GM19023 (cell line): ENCODE data around the gene SCN1A.
"Not testable (repeated sequence)": the region's sequence is repeated elsewhere in the genome, so short reads cannot be mapped to it uniquely, and the experiment has no call there.

Source experiments
- ATAC-seq: cut with Tn5 transposase; IDR thresholded peaks from one replicate; pipeline ENCODE4 v1.9.1; 2021; ENCODE audit warnings: mild to moderate bottlenecking, moderate library complexity; ENCODE audit not compliant: unreplicated experiment

Gene SCN1A

GRCh38 chr2:166135849-166136258 is 8.0 kb upstream of the SCN1A start:
- ATAC-seq, result no peak

GRCh38 chr2:166135152-166135848 is 7.5 kb upstream of the SCN1A start:
- ATAC-seq, result no peak

- ATAC-seq, result no peak
These were observed 6.7 kb upstream of the SCN1A start for GRCh38 chr2:166134252-166135151.

GRCh38 chr2:166133653-166134052 is 5.8 kb upstream of the SCN1A start:
- ATAC-seq, result no peak

GRCh38 chr2:166128156-166128505 is 311 bp upstream of the SCN1A start:
- ATAC-seq, result no peak

- ATAC-seq, result no peak
These were observed 1.7 kb downstream of the SCN1A start for GRCh38 chr2:166126007-166126639.

- no peak for ATAC-seq
These were observed 2.3 kb downstream of the SCN1A start for GRCh38 chr2:166125557-166125956.

GRCh38 chr2:166118180-166118579 is 9.6 kb downstream of the SCN1A start:
- no peak for ATAC-seq

- ATAC-seq, result no peak
These were observed 10.3 kb downstream of the SCN1A start for GRCh38 chr2:166117491-166117890.

GRCh38 chr2:166115589-166115988 is 12.2 kb downstream of the SCN1A start:
- ATAC-seq, result no peak

- no peak for ATAC-seq
These were observed 15.6 kb downstream of the SCN1A start for GRCh38 chr2:166112193-166112605.

- no peak for ATAC-seq
These were observed 21.3 kb downstream of the SCN1A start for GRCh38 chr2:166106431-166107015.

GRCh38 chr2:166104773-166105172 is 23.0 kb downstream of the SCN1A start:
- ATAC-seq, result no peak

- no peak for ATAC-seq
These were observed 23.7 kb downstream of the SCN1A start for GRCh38 chr2:166104084-166104483.

- not testable (repeated sequence) for ATAC-seq
These were observed 24.5 kb downstream of the SCN1A start for GRCh38 chr2:166103277-166103676.

GRCh38 chr2:166094325-166094724 is 33.5 kb downstream of the SCN1A start:
- no peak for ATAC-seq

- ATAC-seq, result no peak
These were observed 34.9 kb downstream of the SCN1A start for GRCh38 chr2:166092889-166093288.

- ATAC-seq, result no peak
These were observed 36.4 kb downstream of the SCN1A start for GRCh38 chr2:166091439-166091838.

- ATAC-seq, result no peak
These were observed 36.9 kb downstream of the SCN1A start for GRCh38 chr2:166090908-166091307.

- no peak for ATAC-seq
These were observed 37.5 kb downstream of the SCN1A start for GRCh38 chr2:166090346-166090745.

GRCh38 chr2:166088634-166089033 is 39.2 kb downstream of the SCN1A start:
- no peak for ATAC-seq
